NOMO-1 treated with DMSO at 0.1 percent for 48 hours (cell line): Measurements from ENCODE around the gene EIF4EBP3.
A peak's percentile ranks its signal among the peaks of the same experiment; 100 is the strongest.
"Not testable (repeated sequence)": the region's sequence is repeated elsewhere in the genome, so short reads cannot be mapped to it uniquely, and the experiment has no call there.

Source experiments
- DNase-seq: peaks from one replicate; lab custom pipeline; 2025; ENCODE audit not compliant: unreplicated experiment; lab: John Stamatoyannopoulos, UW

EIF4EBP3 gene

DNA sequence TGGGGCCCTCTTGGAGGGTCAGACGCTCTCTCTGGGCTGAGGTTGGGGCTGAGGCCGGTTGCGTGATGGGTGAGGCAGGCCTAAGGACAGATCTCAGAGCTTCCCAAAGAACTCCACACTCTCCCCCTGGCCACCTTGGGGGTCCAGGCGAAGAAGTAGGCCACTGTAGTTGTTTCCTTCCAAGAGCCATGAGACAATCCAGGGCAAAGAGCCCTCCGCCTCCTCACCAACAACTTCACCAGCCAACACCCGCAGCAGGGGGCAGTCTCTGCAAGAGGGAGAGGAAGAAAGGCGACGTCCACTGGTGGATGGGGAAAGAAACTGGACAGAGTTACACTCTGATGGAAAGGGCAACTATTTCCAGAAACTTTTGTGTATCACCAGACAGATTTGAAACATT is 27.8 kb downstream of the EIF4EBP3 start:
- peak; percentile 60 for DNase-seq

DNA sequence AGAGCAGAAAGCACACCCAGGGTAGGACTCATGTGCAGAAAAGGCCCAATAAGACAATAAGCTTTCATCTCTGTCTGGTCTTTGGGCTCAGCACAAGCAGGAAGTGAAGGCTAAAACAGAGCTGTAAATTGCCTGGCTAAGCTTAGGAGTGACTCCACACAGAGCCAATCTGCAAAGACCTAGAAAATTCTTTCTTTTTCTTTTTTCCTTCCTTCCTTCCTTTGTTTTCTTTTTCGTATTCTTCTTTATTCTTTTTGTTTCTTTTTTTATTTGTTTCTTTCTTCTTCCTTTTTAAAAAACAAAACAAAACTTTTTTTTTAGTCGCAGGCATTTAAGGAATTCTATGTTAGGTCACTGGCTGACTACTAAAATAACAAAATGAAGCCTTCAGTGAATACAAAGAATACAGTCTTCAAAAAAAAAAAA is 29.3 kb downstream of the EIF4EBP3 start:
- DNase-seq = no peak

DNA sequence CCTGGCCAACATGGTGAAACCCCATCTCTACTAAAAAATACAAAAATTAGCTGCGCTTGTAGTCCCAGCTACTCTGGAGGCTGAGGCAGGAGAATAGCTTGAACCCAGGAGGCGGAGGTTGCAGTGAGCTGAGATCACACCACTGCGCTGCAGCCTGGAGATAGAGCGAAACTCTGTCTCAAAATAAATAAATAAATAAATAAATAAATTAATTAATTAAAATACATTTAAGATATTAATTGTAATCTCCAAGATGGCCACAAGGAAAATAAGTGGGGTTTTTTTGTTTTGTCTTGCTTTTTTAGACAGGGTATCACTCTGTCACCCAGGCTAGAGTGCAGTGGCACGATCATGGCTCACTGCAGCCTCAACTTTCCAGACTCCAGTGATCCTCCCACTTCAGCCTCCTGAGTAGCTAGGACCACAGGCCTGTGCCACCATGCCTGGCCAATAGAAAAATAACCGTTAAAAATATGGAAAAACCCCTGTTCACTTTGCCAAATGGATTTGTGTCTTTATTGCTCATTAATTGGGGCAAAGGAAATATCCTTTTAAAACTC is 31.8 kb downstream of the EIF4EBP3 start:
- not testable (repeated sequence) for DNase-seq

DNA sequence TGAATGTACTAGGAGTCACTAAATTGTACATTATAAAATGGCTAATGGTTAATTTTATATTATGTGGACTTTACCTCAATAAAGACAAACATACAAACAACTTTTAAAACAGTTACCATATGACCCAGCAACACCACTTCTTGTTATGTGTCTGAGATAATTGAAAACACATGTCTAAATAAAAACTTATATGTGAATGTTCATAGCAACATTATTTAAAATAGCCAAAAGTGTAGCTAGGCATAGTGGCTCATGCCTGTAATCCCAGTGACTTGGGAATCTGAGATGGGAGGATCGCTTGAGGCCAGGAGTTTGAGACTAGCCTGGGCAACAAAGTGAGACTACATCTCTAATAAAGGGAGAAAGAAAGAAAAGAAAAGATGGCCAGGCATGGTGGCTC is 40.0 kb downstream of the EIF4EBP3 start:
- DNase-seq = no peak

DNA sequence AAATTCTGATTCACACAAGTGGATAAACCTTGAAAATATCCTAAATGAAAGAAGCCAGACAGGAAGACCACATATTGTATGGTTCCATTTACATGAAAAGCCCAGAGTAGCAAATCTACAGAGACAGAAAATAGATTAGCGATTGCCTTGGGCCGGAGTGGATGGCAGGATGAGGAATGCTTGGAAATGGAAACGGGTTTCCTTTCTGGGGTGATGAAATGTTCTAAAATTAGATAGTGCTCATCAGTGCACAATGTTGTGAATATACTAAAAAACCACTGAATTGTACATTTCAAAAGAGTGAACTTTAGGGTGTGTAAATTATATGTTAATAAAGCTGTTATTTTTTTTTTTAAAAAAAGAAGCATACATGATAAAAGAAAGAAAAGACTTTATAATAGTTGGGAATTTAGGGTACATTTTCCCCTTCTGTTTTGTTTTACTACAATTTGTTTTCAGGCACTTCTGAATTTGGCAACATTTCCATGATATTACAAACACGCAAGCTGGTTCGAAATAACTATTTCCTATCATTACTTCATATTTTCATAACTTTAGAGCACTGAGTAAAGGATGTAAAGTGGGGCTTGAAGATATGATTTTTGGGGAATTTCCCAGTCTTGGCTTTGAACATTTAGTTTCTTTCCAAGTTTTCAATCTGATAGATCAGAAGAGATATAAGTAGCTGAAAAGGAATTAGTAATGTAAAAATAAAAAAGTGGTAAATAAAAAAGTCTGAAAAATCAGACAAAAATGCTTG is 41.0 kb downstream of the EIF4EBP3 start:
- no peak for DNase-seq

DNA sequence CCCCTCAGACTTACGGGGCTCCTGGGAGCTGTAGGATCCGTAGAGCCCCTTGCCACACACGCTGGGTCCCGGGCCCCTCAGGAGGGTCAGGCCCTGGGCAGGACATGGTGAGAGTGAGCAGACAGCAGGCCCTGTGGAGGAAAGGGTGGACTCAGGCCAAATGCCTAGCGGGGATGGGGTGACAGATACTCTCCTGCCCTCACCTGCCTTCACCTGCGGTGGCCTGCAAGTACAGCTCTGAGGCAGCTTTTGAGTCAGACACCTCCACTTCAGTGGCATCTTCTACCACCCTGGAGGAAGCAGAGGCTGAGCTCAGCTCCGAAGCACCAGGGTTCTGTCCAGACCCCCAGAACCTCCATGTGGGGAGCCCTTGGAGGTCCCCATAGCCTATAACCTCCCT is 43.4 kb downstream of the EIF4EBP3 start:
- DNase-seq = no peak

DNA sequence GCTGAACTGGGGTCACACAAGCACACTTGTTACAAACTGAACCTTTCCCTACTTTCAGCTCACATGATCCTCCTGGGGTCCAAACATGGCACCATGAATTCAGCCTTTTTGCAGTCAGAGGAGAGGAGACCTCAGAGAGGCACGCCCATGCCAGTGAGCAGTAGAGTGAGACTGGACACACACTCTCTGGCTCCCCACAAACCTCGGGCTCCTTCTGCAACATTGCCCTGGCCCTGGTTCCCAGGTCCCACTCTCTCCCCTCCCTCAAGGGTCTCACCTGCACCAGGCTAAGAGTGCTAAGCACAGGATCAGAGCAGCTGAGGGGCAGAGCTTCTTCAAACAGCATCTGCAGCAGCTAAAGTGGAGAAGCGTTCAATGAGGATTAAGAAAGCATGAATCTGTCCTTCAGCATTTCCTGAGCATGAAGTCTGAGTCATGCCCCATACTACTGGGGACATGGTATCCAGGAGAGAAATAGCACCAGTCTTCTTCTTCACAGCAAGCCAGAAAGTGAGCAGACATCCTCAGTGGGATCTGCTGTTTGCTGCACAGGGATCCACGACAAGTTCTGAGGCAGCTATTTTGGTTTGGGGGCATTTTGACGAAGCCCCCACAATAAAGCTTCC is 44.4 kb downstream of the EIF4EBP3 start:
- peak; percentile 71 for DNase-seq

DNA sequence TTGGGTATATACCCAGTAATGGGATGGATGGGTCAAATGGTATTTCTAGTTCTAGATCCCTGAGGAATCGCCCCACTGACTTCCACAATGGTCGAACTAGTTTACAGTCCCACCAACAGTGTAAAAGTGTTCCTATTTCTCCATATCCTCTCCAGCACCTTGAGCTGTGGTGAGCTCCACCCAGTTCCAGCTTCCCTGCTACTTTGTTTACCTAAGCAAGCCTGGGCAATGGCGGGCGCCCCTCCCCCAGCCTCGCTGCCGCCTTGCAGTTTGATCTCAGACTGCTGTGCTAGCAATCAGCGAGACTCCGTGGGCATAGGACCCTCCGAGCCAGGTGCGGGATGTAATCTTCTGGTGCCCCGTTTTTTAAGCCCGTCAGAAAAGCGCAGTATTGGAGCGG is 45.6 kb downstream of the EIF4EBP3 start:
- not testable (repeated sequence) for DNase-seq

DNA sequence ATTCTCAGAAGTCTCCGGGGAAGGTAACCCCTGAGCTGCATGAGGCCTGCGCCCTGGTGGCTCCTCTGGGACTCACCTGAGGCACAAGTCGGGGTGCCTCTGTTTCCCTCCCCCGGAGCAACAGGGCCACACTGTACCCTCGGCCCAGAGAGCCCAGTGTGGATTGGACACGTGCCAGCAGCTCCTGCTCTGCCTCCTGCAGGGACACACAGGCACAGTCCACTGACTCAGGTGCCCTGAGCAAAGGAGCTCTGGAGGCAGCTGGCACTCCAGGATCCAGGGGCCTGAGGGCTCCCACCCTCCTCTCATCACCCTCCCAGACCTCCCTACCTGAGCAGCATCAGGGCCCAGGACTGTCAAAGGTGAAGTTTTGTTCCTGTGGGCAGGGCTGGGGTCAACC is 46.7 kb downstream of the EIF4EBP3 start:
- no peak for DNase-seq

DNA sequence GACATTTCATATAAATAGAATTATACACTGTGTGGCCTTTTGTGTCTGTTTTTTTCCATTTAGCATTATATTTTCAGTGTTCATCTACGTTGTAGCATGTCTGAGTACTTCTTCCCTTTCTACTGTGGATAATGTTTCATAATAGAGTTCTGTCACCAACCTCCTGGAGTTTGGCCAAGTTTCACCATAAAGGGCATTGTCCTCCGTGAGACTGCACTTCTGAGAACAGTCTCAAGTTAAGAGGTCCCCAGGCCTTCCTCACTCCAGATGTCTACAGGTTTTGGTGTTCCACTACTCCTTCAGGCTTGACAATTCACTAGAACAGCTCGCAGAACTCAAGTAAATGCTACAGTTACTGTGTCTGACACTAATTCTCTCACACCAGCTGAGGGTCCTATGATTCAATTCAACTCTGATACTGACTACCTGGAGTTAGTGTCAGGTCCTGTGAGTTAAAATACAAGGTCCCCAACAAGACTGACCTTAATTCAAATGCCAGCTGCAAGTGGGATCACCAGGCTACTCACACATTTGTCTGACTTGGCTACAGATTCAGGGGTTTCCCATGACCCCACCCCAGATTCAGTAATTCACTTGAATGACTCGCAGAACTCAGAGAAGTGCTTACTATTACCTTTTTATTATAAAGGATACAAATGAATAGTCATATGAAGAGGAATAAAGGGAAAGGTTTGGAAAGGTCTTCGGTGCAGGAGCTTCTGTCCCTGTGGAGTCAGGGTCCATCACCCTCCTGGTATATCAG is 48.3 kb downstream of the EIF4EBP3 start:
- peak; percentile 93 for DNase-seq

DNA sequence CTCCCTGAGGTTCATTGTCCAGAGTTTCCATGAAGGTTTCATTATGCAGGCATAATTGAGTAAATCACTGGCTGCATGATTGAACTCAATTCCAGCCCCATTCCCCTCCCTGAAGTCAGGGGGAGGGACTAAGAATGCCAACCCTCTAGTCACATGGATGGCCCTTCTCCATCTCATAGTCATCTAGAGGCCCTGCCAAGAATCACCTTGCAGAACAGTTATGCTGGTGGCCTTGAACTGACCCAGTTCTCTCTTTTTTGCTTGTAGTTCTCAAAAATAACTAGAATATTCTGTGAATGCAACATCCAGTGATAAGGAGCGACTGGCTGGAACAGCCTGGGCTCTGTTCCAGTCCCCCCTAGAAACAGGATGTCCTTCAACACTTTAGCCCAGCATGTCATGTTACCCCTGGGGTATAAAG is 48.9 kb downstream of the EIF4EBP3 start:
- no peak for DNase-seq

DNA sequence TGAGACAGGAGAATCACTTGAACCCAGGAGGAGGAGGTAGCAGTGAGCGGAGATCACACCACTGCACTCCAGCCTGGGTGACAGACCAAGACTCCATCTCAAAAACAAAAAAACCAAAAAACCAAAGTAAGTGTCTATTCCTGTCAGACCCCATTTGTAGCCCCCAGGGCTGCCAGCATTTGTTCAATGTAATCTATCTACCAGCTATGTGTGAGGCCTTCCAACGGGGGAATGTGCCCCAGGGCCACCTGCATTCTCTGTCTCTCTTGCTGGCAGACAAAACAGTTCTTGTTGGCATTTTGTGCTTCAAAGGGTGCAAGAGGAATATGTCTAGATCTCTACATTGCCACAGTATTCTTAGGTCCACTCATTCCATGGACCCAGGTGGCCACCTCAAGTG is 51.4 kb downstream of the EIF4EBP3 start:
- no peak for DNase-seq
